Prostate gland (tissue), 2 donors: Measurements from ENCODE around the gene ERC2.

ENCODE experiments used
- POLR2A ChIP-seq: fragments of 450-650 bp; IDR thresholded peaks from one replicate; pipeline ENCODE4 v1.6.1; 2016; ENCODE audit warnings: antibody characterized with exemption, mild to moderate bottlenecking
- POLR2AphosphoS5 ChIP-seq: sonication (generic); formaldehyde crosslinking; IDR thresholded peaks from one replicate; pipeline ENCODE4 v1.6.1; 2017; ENCODE audit warnings: antibody characterized with exemption
- TF ChIP-seq, protein P1 (sequence below), 4 experiments: fragments of 200-600 bp in 2 of 4; fragments of 450-650 bp in 2 of 4; sonication (generic) in 2 of 4; IDR thresholded peaks; 1 replicate in 3 of 4; 2 replicates in 1 of 4; pipeline ENCODE4 v1.5.1; 2016 to 2019; ENCODE audit warnings: antibody characterized with exemption in 4 of 4, mild to moderate bottlenecking in 2 of 4, moderate library complexity in 2 of 4

DNA sequence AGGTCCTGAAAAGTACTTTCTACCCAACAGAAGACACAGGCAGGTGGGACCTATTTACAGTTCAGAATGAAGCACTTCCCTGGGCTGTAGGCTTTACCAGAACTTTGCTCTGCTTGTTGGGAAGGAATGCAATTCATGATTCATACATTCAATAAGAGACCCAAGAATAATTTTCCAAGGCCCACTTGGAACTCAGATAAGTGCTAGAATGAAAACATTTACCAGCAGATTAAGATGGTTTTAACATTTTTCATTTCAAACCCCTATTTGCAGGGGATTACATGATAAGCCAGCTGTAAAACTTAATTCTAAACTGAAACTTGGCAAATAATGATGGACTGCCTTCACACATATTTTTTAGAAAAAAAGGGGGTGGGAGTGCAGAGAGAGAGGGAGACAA lies 417.2 kb downstream of the ERC2 start:
- TF ChIP-seq POLR2A = no peak
- TF ChIP-seq POLR2AphosphoS5 = no peak
- TF ChIP-seq, protein P1, sequence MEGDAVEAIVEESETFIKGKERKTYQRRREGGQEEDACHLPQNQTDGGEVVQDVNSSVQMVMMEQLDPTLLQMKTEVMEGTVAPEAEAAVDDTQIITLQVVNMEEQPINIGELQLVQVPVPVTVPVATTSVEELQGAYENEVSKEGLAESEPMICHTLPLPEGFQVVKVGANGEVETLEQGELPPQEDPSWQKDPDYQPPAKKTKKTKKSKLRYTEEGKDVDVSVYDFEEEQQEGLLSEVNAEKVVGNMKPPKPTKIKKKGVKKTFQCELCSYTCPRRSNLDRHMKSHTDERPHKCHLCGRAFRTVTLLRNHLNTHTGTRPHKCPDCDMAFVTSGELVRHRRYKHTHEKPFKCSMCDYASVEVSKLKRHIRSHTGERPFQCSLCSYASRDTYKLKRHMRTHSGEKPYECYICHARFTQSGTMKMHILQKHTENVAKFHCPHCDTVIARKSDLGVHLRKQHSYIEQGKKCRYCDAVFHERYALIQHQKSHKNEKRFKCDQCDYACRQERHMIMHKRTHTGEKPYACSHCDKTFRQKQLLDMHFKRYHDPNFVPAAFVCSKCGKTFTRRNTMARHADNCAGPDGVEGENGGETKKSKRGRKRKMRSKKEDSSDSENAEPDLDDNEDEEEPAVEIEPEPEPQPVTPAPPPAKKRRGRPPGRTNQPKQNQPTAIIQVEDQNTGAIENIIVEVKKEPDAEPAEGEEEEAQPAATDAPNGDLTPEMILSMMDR (IDR thresholded peaks at IDR 0.05) = no peak
